HG03575 (cell line): ENCODE data around the gene STEAP3.

Experiments
- ATAC-seq: cut with Tn5 transposase; IDR thresholded peaks from one replicate; pipeline ENCODE4 v1.9.1; 2021; ENCODE audit not compliant: unreplicated experiment, insufficient number of reproducible peaks, low FRiP score; ENCODE audit errors: extremely low read depth

Gene STEAP3

DNA sequence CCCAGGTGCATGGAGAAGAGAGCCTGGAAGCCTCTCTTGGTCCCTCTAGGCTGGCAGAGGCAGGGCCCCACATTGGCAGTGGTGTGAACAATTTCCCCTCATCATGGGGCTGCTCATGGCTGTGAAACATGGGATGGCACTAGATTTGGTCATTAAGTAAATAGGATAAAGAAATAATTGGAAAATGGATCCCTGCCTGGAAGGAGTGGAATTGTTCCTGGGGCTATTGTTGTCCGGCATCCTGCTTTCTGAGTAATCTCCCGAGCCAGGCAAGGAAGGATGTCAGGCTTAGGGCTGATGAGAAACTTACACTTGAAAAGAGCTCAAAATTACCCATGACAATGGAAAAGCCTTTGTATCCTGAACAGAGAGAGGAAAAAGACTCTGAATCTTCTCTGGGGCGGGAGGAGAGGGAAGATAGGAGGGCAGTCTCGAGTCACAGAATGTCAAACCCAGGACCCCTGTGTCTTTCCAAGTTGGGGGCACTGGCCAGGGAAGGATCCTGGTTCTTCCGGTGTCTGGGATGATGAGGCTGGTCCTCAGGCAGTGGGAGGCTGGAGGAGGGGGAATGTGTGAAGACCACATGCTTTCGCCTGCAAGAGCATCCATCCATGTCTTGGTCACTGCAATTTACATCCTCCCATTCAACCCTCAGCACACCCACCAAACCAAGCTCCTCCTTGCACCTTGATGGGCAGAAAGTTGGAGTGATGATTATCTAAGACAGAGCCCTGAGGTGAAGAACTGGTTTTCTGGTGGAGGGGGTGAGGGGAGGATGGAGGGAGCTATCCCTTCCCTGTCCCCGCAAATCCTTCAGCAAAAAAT, 27.1 kb upstream of the STEAP3 start:
- no peak for ATAC-seq

DNA sequence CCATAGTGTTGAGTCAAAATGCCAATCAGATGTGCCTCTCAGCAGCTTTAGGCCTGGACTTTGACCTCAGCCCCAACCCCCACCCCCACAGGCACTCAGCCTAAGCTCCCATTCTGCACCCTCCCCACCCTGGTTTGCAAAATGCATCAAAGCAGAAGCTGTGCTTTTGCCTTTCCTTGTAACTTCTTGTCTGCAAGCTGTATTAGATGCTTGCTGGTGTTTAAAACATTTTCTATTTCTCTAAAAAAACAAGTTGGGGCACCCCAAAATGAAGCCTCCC, 26.6 kb upstream of the STEAP3 start:
- ATAC-seq = no peak

DNA sequence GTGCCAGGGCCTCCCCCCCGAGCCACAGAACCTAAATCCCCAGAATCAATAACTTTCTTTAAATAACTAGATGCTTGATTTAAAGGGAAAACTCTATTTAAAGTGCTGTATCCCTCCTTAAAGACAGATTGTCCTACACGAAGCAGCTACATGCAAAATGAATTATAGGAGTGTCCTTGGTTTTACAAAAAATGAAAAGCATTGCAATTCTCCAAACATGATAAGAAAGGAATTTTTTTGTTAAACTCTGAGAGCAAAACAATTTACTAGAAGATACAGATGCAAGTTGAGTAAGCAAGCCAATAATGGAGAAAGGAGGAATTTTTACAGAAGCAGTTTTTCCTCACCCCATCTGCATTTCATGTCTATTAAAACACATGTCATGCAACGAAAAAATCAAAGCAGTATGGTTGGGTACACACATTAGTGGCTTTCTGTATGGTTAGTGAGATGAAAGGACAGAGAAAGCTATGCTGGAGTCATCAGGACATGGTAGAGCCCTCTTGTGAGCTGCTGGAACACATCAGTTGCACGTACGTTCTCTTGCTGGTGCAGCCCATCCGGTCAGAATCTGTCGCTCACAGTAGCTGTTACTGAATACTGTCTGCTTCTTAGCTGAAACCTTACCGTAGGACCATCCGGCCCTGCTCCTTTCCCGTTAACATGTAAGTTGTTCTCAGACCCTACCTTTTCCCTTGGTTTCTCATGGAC, 25.9 kb upstream of the STEAP3 start:
- no peak for ATAC-seq

DNA sequence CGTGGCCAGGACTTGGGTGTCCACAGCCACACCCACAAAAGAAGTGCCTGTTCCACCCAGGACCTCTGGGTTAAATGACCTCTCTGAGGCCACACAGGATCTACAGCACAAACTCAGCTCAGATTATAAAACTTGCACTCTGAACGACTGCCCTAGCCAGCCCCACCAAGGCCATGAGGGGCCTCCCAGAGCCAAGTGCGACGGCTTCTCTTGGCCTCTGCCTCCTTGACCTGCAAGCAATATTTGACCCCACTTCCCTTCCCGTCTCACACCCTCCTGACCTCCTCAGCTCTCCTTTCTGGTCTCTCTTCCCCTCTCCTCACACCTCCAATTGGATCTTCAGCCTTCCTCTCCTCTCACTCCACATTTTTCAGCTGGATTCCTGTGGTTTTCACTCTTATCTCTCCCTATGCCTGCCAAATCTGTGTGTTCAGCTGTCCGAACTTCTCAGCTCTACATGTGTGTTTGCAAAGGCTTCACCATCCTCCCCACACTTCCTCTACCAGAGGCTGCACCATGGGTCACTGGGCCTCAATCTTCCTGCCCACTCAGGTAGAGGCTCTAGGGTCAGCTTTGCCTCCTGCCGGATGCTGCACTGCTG, 25.3 kb upstream of the STEAP3 start:
- ATAC-seq = no peak

DNA sequence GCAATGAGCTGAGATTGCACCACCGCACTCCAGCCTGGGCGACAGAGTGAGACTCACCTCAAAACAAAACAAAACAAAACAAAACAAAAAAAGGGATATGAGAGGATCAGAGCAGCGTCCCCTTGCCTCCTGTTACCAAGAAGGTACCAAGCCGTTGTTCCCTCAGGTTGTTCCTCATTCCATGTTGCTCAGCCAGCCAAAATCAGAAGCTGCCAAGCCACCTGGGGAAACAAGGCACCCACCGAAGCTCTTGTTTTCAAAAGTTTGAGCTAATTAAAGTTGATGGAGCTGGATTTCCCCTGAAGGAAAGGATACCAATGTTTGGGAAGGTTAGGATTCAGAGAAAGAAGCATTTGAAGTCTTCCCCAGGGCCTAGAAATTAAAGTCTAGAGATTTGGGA, 21.8 kb upstream of the STEAP3 start:
- no peak for ATAC-seq

- no peak for ATAC-seq
These were observed 20.9 kb upstream of the STEAP3 start for GRCh38 chr2:119202610-119203310.

DNA sequence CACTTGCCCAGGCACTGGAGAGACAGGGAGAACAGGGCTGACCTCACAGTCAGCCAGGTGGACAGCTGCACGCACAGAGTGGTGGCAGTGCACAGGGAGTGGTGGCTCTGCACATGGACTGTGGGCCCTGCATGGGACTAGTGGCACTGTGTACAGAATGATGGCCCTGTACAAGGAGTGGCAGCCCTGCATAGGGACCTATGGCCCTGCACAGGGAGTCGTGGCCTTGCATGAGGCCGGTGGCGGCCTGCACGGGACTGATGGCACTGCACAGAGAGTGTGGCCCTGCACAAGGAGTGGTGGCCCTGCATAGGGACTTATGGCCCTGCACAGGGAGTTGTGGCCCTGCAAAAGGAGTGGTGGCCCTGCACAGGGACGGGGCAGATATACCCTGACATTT, 19.1 kb upstream of the STEAP3 start:
- ATAC-seq = no peak

- ATAC-seq = no peak
These were observed 18.5 kb upstream of the STEAP3 start for GRCh38 chr2:119205001-119205706.

- ATAC-seq = no peak
These were observed 17.4 kb upstream of the STEAP3 start for GRCh38 chr2:119206201-119206600.

GRCh38 chr2:119207447-119207846, 16.2 kb upstream of the STEAP3 start:
- ATAC-seq = no peak

DNA sequence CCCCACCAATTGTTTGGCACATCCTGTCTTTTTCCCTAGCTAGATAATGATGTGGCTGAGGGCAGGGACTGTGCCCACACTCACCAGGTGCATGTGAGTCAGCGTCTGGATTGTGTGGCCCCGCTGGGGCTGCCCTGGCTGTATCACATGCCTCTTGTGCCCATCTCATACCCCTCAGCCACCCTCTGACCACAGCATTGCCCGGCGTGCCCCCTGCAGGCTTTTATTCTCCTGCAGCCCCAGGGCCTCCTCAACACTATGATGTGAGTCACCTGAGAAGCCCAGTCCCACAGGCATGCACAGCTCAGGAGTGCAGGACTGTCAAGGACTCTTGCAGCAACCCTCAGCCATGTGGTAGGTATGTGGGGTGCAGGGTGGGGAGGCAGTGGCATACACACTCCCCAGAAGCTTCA, 14.8 kb upstream of the STEAP3 start:
- ATAC-seq = no peak

- no peak for ATAC-seq
These were observed 11.4 kb upstream of the STEAP3 start for GRCh38 chr2:119212139-119212800.

DNA sequence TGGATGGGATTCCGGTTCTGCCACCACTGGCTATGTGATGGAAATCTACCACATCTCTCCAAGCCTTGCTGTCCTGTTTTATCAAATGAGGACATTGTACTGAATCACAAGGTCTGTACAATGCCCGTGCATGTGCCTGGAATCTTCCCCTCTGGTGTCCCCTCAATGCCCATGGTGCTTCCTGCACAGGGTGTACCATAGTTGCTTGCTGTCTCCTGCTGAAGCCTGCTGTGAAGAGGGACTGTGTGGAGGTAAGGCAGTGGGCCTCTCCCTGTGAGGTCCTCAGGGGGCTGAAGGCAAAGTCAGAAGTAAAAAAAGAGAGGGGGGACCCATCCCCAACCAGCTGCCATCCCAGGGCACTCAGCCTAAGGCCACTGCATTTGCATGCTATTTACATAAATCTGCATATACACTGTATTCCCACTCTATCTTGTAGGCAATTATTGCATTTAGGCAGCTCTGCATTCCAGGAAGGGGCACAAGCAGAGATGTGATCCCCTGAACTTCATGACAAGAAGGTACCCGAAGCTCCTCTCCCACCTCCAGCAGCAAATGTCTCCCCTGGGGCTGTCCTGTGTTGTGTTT, 9.1 kb upstream of the STEAP3 start:
- no peak for ATAC-seq

- no peak for ATAC-seq
These were observed 6.6 kb upstream of the STEAP3 start for GRCh38 chr2:119216994-119217393.

DNA sequence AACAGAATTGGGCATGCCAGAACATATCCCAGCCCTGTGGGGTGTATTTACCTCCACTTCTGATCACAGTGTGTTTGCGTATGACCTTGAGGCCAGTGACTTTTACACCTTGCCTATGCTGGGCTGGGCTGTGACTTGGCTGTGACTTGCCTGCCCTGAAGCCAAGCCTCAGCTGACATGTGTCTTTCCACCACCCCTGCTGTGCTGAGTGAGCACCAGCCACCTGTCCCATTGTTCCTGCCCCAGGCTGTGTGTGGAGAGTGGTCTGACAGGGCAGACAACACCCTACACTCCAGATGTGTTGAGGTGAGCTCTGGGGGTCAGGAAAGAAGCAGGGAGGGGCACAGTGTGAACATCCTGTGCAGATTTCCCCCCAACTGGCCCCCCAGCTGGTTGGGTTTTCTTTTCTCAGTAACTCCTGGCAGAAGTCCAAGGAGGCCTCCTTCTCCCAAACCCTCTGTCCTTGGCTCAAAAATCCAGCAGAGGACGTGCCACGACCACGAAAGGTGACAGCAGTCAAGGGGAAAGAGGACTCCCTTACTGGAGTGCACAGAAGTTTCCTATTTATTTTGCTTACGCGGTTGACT, 5.1 kb upstream of the STEAP3 start:
- ATAC-seq = no peak

DNA sequence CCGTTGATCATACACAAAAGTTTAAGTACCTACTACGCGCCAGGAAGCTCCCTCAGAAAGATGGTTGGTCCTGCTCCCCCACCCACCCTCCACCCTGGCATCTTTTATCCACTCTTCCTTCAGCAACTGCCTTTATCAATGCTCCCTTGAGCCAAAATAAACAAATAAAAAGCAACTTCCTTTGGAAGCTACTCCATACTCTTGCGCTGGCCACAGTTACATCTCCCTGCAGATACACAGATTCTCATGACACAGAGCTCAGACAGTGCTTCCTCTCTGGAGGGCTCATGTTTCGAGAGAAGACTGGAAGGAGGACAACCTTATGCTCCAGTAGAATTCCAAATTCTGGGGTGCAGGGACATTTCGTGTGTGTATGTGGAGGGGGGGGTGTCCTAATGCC, 3.8 kb upstream of the STEAP3 start:
- ATAC-seq = no peak

GRCh38 chr2:119220720-119221301, 2.8 kb upstream of the STEAP3 start:
- no peak for ATAC-seq

- ATAC-seq = no peak
These were observed 2.0 kb upstream of the STEAP3 start for GRCh38 chr2:119221609-119222008.
